Measurements from ENCODE around the gene PDGFRB.

- TF ChIP-seq MAX (IDR thresholded peaks at IDR 0.05) (no peak), YY1 (IDR thresholded peaks at IDR 0.05; ENCODE audit: low read depth, low read length) (no peak), POLR2AphosphoS5 (IDR thresholded peaks at IDR 0.05; ENCODE audit: low read depth, low read length) (no peak), CTCF (IDR thresholded peaks at IDR 0.05; ENCODE audit: control extremely low read depth in 1 of 3, insufficient read depth in 1 of 3, low read depth in 1 of 3, low read length in 3 of 3) (no peak), ATF3 (IDR thresholded peaks at IDR 0.05; ENCODE audit: insufficient read depth, low read depth, low read length) (no peak), CHD1 (IDR thresholded peaks at IDR 0.05; ENCODE audit: low read depth, low read length) (no peak), GTF2F1 (IDR thresholded peaks at IDR 0.05; ENCODE audit: borderline replicate concordance, low read depth, low read length) (no peak), RNF2 (IDR thresholded peaks at IDR 0.05; ENCODE audit: borderline replicate concordance, low read depth, low read length, missing control alignments, poor library complexity, severe bottlenecking) (no peak), POLR2A (IDR thresholded peaks at IDR 0.05; ENCODE audit: control extremely low read depth in 1 of 2, low read depth in 2 of 2, low read length in 2 of 2) (no peak), JUND (IDR thresholded peaks at IDR 0.05; ENCODE audit: low read length) (no peak)
These were observed 28.8 kb downstream of the PDGFRB start for GRCh38 chr5:150126921-150127265.

Measured in H1 (cell line).